Measurements from ENCODE around the gene MOB3C. TPM values are rescaled to one million over a fixed set of nuclear protein-coding genes. Genes with fewer than 3 reads are reported as not detected.

Gene MOB3C
- total RNA-seq, 2 donors from 2014 or later, result 1.7 to 2.3 TPM

GRCh38 chr1:46646844-46647243 is 30.2 kb upstream of the MOB3C start:
- peaks cover 69% of the 10 kb centered on the region for H3K36me3 ChIP-seq (ENCODE audit: control insufficient read depth, insufficient read depth, low read length)
- peaks cover 23% of the 10 kb centered on the region for H3K9me3 Mint-ChIP-seq
- no peak overlapping the region for H3K4me3 ChIP-seq (ENCODE audit: low read length)
- H3K9me3 ChIP-seq (ENCODE audit: control insufficient read depth, low read length), result peaks cover 40% of the 10 kb centered on the region
- H3K4me3 Mint-ChIP-seq, result no peak overlapping the region
- WGBS, 2 experiments (ENCODE audit: insufficient coverage in 1 of 2, insufficient read length in 1 of 2), result 96 to 100% methylated on average over 2 of the region's 2 CpGs
- H3K27me3 Mint-ChIP-seq (ENCODE audit: insufficient read depth), result no peaks in the 10 kb centered on the region
- TF ChIP-seq CTCF (conservative IDR thresholded peaks at IDR 0.05), result no peak
- H3K27me3 ChIP-seq (ENCODE audit: control insufficient read depth, insufficient read depth, low read length, poor library complexity, severe bottlenecking), result no peaks in the 10 kb centered on the region
- no peak for DNase-seq
- peaks cover 56% of the 10 kb centered on the region for H3K36me3 Mint-ChIP-seq (ENCODE audit: low read depth)
- no peak overlapping the region for H3K9ac ChIP-seq (ENCODE audit: extremely low read depth, low read length, poor library complexity, severe bottlenecking)
- H3K4me1 ChIP-seq (ENCODE audit: control insufficient read depth, insufficient read depth, low read length), result no peaks in the 10 kb centered on the region
- H3K27ac Mint-ChIP-seq, result no peak overlapping the region
- no peaks in the 10 kb centered on the region for H3K4me1 Mint-ChIP-seq
- no peak overlapping the region for H3K27ac ChIP-seq (ENCODE audit: low read depth, low read length)

DNA sequence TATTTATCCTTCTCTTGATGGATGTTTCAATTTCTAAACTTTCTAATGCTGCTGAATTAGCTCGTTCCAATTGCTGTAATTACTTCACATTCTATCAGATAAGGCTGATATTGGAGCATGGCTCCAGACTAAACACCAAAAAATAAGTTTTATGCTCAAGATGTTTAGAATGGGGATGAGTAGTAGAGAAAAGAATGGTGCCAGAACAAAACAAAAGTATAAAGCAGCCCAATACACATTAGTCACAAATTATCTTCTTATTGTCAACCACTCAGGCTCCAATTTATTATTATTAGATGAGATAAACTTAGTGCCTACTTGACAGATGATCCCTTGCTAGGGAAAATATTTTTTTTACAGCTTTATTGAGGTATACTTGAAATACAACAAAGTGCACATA is 29.7 kb upstream of the MOB3C start:
- Histone ChIP-seq H3K27ac (ENCODE audit: low read depth, low read length) (no peak overlapping the region), H3K9me3 (ENCODE audit: control insufficient read depth, low read length) (peaks cover 40% of the 10 kb centered on the region), H3K9ac (ENCODE audit: extremely low read depth, low read length, poor library complexity, severe bottlenecking) (no peak overlapping the region), H3K4me1 (ENCODE audit: control insufficient read depth, insufficient read depth, low read length) (no peaks in the 10 kb centered on the region), H3K4me3 (ENCODE audit: low read length) (no peak overlapping the region), H3K36me3 (ENCODE audit: control insufficient read depth, insufficient read depth, low read length) (peaks cover 68% of the 10 kb centered on the region), H3K27me3 (ENCODE audit: control insufficient read depth, insufficient read depth, low read length, poor library complexity, severe bottlenecking) (no peaks in the 10 kb centered on the region)
- Mint-ChIP-seq H3K27me3 (ENCODE audit: insufficient read depth) (no peaks in the 10 kb centered on the region), H3K4me3 (no peak overlapping the region), H3K4me1 (no peaks in the 10 kb centered on the region), H3K9me3 (peaks cover 23% of the 10 kb centered on the region), H3K27ac (no peak overlapping the region), H3K36me3 (ENCODE audit: low read depth) (peaks cover 52% of the 10 kb centered on the region)
- TF ChIP-seq CTCF (conservative IDR thresholded peaks at IDR 0.05), result no peak
- no peak for DNase-seq
- 93% methylated on average over 1 of the region's 1 CpG; no CpG with 5 or more reads in 1 of the 2 experiments for WGBS, 2 experiments (ENCODE audit: insufficient coverage in 1 of 2, insufficient read length in 1 of 2)

DNA sequence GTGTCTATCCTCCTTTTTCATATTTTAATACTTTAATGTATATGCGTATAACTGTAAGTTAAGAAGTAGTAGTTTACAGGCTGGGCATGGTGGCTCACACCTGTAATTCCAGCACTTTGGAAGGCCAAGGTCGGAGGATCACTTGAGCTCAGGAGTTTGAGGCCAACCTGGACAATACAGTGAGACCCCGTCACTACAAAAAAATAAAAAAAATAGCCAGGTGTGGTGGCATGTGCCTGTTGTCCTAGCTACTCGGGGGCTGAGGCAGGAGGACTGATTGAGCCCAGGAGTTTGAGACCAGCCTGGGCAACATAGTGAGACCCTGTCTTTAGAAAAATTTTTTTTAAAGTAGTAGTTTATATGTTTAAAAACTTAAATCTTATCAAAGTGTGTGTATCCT is 29.2 kb upstream of the MOB3C start:
- WGBS, 2 experiments (ENCODE audit: insufficient coverage in 1 of 2, insufficient read length in 1 of 2), result 98 to 100% methylated on average over 1 to 4 of the region's 4 CpGs

More for the DNA sequence above, 29.2 kb upstream of the MOB3C start:
- Mint-ChIP-seq H3K4me1 (no peaks in the 10 kb centered on the region), H3K36me3 (ENCODE audit: low read depth) (peaks cover 49% of the 10 kb centered on the region), H3K4me3 (no peak overlapping the region), H3K27me3 (ENCODE audit: insufficient read depth) (no peaks in the 10 kb centered on the region), H3K9me3 (peaks cover 23% of the 10 kb centered on the region), H3K27ac (no peak overlapping the region)
- Histone ChIP-seq H3K27ac (ENCODE audit: low read depth, low read length) (no peak overlapping the region), H3K9me3 (ENCODE audit: control insufficient read depth, low read length) (peaks cover 40% of the 10 kb centered on the region), H3K4me1 (ENCODE audit: control insufficient read depth, insufficient read depth, low read length) (no peaks in the 10 kb centered on the region), H3K27me3 (ENCODE audit: control insufficient read depth, insufficient read depth, low read length, poor library complexity, severe bottlenecking) (no peaks in the 10 kb centered on the region), H3K4me3 (ENCODE audit: low read length) (no peak overlapping the region), H3K9ac (ENCODE audit: extremely low read depth, low read length, poor library complexity, severe bottlenecking) (no peak overlapping the region), H3K36me3 (ENCODE audit: control insufficient read depth, insufficient read depth, low read length) (peaks cover 68% of the 10 kb centered on the region)
- TF ChIP-seq CTCF (conservative IDR thresholded peaks at IDR 0.05), result no peak
- DNase-seq, result no peak

Data from endodermal cell (in vitro differentiated cells).